HepG2 (cell line): ENCODE results near the gene MYORG. TPM values are rescaled to one million over a fixed set of nuclear protein-coding genes. Genes with fewer than 3 reads are reported as not detected.
A peak's percentile ranks its signal among the peaks of the same experiment; 100 is the strongest.

Source experiments
- ARNT2 ChIP-seq: sonication (generic); formaldehyde crosslinking; IDR thresholded peaks from 2 replicates; pipeline ENCODE4 v1.8.0; 2022; ENCODE audit warnings: mild to moderate bottlenecking, low read depth, missing genetic modification reagents, moderate library complexity
- ATF1 ChIP-seq: IDR thresholded peaks from 2 replicates; pipeline ENCODE4 v1.6.1; 2016; ENCODE audit warnings: mild to moderate bottlenecking, control low read depth
- ATF7-NPFF ChIP-seq: sonication (generic); formaldehyde crosslinking; IDR thresholded peaks from 2 replicates; pipeline ENCODE4 v1.8.1; 2023; ENCODE audit warnings: mild to moderate bottlenecking, low read depth, missing genetic modification reagents, moderate library complexity
- CBX2 ChIP-seq, 2 experiments: fragments of 200-600 bp in 1 of 2; sonication (generic); formaldehyde crosslinking in 1 of 2; IDR thresholded peaks; 2 replicates each; pipeline versions ENCODE4 v1.7.0 to v1.8.1; 2018 to 2022; ENCODE audit warnings: low read depth in 2 of 2, low read length in 1 of 2, mild to moderate bottlenecking in 1 of 2, missing genetic modification reagents in 1 of 2
- DNMT3B ChIP-seq: conservative IDR thresholded peaks from 2 replicates; pipeline ENCODE4 v1.6.1; 2016; ENCODE audit warnings: missing biosample characterization, control low read depth
- HIVEP1 ChIP-seq: sonication (generic); formaldehyde crosslinking; IDR thresholded peaks from 2 replicates; pipeline ENCODE4 v1.4.0; 2020; ENCODE audit warnings: mild to moderate bottlenecking, missing genetic modification reagents
- HNRNPUL1 ChIP-seq: fragments of 200-400 bp; formaldehyde crosslinking; IDR thresholded peaks from 2 replicates; pipeline ENCODE4 v1.6.1; 2017; ENCODE audit warnings: low read depth, mild to moderate bottlenecking, low read length, moderate library complexity
- IKZF4 ChIP-seq: sonication (generic); formaldehyde crosslinking; IDR thresholded peaks from 2 replicates; pipeline ENCODE4 v1.5.1; 2020; ENCODE audit warnings: borderline replicate concordance, mild to moderate bottlenecking, low read depth, missing genetic modification reagents; ENCODE audit errors: not compliant biosample characterization
- MED13 ChIP-seq: sonication (generic); formaldehyde crosslinking; IDR thresholded peaks from 2 replicates; pipeline ENCODE4 v1.5.0; 2020; ENCODE audit warnings: missing genetic modification reagents
- MEF2D ChIP-seq: sonication (generic); formaldehyde crosslinking; IDR thresholded peaks from 2 replicates; pipeline ENCODE4 v1.5.1; 2020; ENCODE audit warnings: mild to moderate bottlenecking, missing genetic modification reagents
- POLR2A ChIP-seq, 2 experiments: IDR thresholded peaks; 2 replicates each; pipeline ENCODE4 v1.6.1; 2011; ENCODE audit warnings: low read depth in 2 of 2, low read length in 2 of 2, mild to moderate bottlenecking in 1 of 2, moderate library complexity in 1 of 2; ENCODE audit not compliant: insufficient read depth in 1 of 2
- PPARG ChIP-seq: conservative IDR thresholded peaks from 2 replicates; pipeline ENCODE4 v1.6.1; 2016; ENCODE audit warnings: missing biosample characterization, missing genetic modification reagents
- SNAPC2 ChIP-seq: sonication (generic); formaldehyde crosslinking; IDR thresholded peaks from 2 replicates; pipeline ENCODE4 v1.8.1; 2022; ENCODE audit warnings: mild to moderate bottlenecking, missing genetic modification reagents
- WIZ ChIP-seq: sonication (generic); formaldehyde crosslinking; IDR thresholded peaks from 2 replicates; pipeline ENCODE4 v1.5.1; 2020; ENCODE audit warnings: mild to moderate bottlenecking, missing genetic modification reagents
- ZBTB20 ChIP-seq: sonication (generic); formaldehyde crosslinking; IDR thresholded peaks from 2 replicates; pipeline ENCODE4 v1.8.1; 2023; ENCODE audit warnings: missing genetic modification reagents, low read depth, mild to moderate bottlenecking, borderline replicate concordance
- ZKSCAN1 ChIP-seq: fragments of 150-350 bp; IDR thresholded peaks from 2 replicates; pipeline ENCODE4 v1.6.1; 2014; ENCODE audit warnings: low read length
- ZNF124 ChIP-seq: sonication (generic); formaldehyde crosslinking; IDR thresholded peaks from 2 replicates; pipeline ENCODE4 v1.4.0; 2020; ENCODE audit warnings: missing genetic modification reagents
- ZNF292 ChIP-seq: sonication (generic); formaldehyde crosslinking; IDR thresholded peaks from 2 replicates; pipeline ENCODE4 v1.8.1; 2022; ENCODE audit warnings: mild to moderate bottlenecking, low read depth, missing genetic modification reagents, borderline replicate concordance
- ZNF557 ChIP-seq: sonication (generic); formaldehyde crosslinking; IDR thresholded peaks from 2 replicates; pipeline ENCODE4 v1.4.0; 2020; ENCODE audit warnings: missing genetic modification reagents
- polyA plus RNA-seq, 8 experiments: library from polyadenylated mRNA; depleted of rRNA in 3 of 8; stranded (reverse) in 7 of 8; unstranded in 1 of 8; fragments of >200 nt; fragmentation: Illumina TruSeq in 4 of 8; extraction: Trizol in 4 of 8; gene quantifications; 2 replicates each; pipeline versions ENCODE4 v1.2.1 to v1.2.3, GENCODE V29; 2011 to 2016; ENCODE audit warnings: low read depth in 4 of 8, missing spikeins in 1 of 8, mixed read lengths in 1 of 8; ENCODE audit not compliant: insufficient read depth in 1 of 8
- total RNA-seq, 5 experiments: library from RNA; depleted of rRNA; stranded (reverse); fragments of >200 nt; fragmentation: Illumina TruSeq; extraction: Trizol; gene quantifications; 2 replicates each; pipeline ENCODE4 v1.2.3, GENCODE V29; 2016; ENCODE audit warnings: low read depth in 1 of 5
- TF ChIP-seq, protein P1 (sequence below): IDR thresholded peaks from 2 replicates; pipeline ENCODE4 v1.6.1; 2016; ENCODE audit warnings: low read depth, missing genetic modification reagents, missing compliant biosample characterization
- TF ChIP-seq, protein P2 (sequence below): sonication (generic); formaldehyde crosslinking; IDR thresholded peaks from 2 replicates; pipeline ENCODE4 v1.4.0; 2020; ENCODE audit warnings: missing genetic modification reagents
- TF ChIP-seq, protein P3 (sequence below): IDR thresholded peaks from 2 replicates; pipeline ENCODE4 v1.6.1; 2016; ENCODE audit warnings: missing compliant biosample characterization, missing genetic modification reagents, borderline replicate concordance

MYORG gene
- total and polyA plus RNA-seq, 2 of the 13 experiments (the other 11 are each of a cell fraction or from before 2014, with no cell fraction given): 11.1 to 22.4 TPM

DNA sequence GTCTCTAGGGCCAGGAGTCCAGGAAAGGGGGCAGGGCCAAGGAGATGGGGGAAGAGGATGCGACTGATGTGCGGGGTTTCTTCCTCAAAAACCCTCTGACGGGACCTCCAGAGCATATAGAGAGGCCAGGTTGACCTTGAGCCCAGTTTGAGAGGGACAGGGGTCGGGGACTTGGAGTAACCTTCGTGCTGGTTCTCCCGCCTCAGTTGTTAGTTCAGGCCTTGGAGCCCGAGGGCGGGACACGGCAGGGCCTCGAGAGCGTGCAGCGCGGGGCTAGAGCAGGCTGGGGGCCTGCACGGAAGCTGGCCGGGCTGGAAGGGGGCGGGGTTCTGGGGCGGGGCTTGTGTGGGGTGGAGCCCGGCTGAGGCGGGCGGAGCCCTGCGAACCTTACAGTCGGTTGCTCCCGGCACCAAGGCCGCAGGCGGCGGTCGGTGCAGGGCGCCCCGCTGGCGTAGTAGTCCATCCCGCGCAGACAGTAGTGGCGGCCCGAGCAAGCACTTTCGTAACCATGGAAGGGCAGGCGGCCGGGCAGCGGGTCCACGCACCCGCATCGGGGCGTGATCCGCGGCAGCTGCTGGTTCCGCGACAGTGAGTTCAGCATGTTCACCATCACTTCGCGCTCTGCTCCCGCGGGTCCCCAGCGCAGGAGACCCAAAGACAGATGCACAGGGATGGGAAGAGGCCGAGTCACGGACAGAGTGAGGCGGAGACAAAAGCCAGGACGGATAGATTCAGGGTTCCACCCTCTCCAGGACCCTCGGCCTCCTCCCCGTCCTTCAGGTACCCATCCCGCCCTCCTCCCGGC is 4.0 kb upstream of the MYORG start (continued):
- TF ChIP-seq, protein P1, sequence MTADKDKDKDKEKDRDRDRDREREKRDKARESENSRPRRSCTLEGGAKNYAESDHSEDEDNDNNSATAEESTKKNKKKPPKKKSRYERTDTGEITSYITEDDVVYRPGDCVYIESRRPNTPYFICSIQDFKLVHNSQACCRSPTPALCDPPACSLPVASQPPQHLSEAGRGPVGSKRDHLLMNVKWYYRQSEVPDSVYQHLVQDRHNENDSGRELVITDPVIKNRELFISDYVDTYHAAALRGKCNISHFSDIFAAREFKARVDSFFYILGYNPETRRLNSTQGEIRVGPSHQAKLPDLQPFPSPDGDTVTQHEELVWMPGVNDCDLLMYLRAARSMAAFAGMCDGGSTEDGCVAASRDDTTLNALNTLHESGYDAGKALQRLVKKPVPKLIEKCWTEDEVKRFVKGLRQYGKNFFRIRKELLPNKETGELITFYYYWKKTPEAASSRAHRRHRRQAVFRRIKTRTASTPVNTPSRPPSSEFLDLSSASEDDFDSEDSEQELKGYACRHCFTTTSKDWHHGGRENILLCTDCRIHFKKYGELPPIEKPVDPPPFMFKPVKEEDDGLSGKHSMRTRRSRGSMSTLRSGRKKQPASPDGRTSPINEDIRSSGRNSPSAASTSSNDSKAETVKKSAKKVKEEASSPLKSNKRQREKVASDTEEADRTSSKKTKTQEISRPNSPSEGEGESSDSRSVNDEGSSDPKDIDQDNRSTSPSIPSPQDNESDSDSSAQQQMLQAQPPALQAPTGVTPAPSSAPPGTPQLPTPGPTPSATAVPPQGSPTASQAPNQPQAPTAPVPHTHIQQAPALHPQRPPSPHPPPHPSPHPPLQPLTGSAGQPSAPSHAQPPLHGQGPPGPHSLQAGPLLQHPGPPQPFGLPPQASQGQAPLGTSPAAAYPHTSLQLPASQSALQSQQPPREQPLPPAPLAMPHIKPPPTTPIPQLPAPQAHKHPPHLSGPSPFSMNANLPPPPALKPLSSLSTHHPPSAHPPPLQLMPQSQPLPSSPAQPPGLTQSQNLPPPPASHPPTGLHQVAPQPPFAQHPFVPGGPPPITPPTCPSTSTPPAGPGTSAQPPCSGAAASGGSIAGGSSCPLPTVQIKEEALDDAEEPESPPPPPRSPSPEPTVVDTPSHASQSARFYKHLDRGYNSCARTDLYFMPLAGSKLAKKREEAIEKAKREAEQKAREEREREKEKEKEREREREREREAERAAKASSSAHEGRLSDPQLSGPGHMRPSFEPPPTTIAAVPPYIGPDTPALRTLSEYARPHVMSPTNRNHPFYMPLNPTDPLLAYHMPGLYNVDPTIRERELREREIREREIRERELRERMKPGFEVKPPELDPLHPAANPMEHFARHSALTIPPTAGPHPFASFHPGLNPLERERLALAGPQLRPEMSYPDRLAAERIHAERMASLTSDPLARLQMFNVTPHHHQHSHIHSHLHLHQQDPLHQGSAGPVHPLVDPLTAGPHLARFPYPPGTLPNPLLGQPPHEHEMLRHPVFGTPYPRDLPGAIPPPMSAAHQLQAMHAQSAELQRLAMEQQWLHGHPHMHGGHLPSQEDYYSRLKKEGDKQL (CRISPR knock-in tag): 0 out of 2 replicates have a peak, but pooled peaks have one; percentile 28
- TF ChIP-seq HNRNPUL1: no peak
- TF ChIP-seq CBX2 (IDR thresholded peaks at IDR 0.05; ENCODE audit: low read depth, low read length): no peak
- TF ChIP-seq CBX2 (CRISPR knock-in tag; IDR thresholded peaks at IDR 0.05; ENCODE audit: low read depth): 0 out of 2 replicates have a peak, but pooled peaks have one; percentile 24
- TF ChIP-seq HIVEP1 (CRISPR knock-in tag): peak; percentile 76
- no peak for TF ChIP-seq ZNF292 (CRISPR knock-in tag)
- TF ChIP-seq ATF1 (CRISPR knock-in tag): no peak
- peak; percentile 90; the same call in 1 of the 2 replicates for TF ChIP-seq ZNF557 (CRISPR knock-in tag)
- TF ChIP-seq MED13 (CRISPR knock-in tag): peak; percentile 76
- TF ChIP-seq ZKSCAN1: no peak
- TF ChIP-seq ARNT2 (CRISPR knock-in tag): peak; percentile 92; the same call in 1 of the 2 replicates
- peak; percentile 82 for TF ChIP-seq IKZF4 (CRISPR knock-in tag)
- no peak for TF ChIP-seq SNAPC2
- peak; percentile 58; the same call in 1 of the 2 replicates for TF ChIP-seq ZBTB20 (CRISPR knock-in tag)
- peak; percentile 50; the same call in 1 of the 2 replicates for TF ChIP-seq MEF2D (CRISPR knock-in tag)
- 0 out of 2 replicates have a peak, but pooled peaks have one; percentile 23 for TF ChIP-seq PPARG (CRISPR knock-in tag)
- TF ChIP-seq ATF7-NPFF (CRISPR knock-in tag): peak; percentile 88
- TF ChIP-seq DNMT3B: peak; percentile 65; the same call in 1 of the 2 replicates
- peak in 1 of 2 experiments; percentile 57; a peak in 2 of 4 replicates for TF ChIP-seq POLR2A (IDR thresholded peaks at IDR 0.05; ENCODE audit: insufficient read depth in 1 of 2, low read depth in 2 of 2, low read length in 2 of 2)
- TF ChIP-seq, protein P2, sequence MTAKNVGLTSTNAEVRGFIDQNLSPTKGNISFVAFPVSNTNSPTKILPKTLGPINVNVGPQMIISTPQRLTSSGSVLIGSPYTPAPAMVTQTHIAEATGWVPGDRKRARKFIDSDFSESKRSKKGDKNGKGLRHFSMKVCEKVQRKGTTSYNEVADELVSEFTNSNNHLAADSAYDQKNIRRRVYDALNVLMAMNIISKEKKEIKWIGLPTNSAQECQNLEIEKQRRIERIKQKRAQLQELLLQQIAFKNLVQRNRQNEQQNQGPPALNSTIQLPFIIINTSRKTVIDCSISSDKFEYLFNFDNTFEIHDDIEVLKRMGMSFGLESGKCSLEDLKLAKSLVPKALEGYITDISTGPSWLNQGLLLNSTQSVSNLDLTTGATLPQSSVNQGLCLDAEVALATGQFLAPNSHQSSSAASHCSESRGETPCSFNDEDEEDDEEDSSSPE: peak; percentile 90
- TF ChIP-seq ZNF124 (CRISPR knock-in tag): no peak
- TF ChIP-seq, protein P3, sequence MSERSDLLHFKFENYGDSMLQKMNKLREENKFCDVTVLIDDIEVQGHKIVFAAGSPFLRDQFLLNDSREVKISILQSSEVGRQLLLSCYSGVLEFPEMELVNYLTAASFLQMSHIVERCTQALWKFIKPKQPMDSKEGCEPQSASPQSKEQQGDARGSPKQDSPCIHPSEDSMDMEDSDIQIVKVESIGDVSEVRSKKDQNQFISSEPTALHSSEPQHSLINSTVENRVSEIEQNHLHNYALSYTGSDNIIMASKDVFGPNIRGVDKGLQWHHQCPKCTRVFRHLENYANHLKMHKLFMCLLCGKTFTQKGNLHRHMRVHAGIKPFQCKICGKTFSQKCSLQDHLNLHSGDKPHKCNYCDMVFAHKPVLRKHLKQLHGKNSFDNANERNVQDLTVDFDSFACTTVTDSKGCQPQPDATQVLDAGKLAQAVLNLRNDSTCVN: peak; percentile 84
- TF ChIP-seq WIZ (CRISPR knock-in tag): no peak
